Smooth muscle cell (in vitro differentiated cells): ENCODE results near the gene PHKG2. TPM values are rescaled to one million over a fixed set of nuclear protein-coding genes. Genes with fewer than 3 reads are reported as not detected.

Source experiments
- DNase-seq: peaks from one replicate; lab custom pipeline; 2025; ENCODE audit not compliant: unreplicated experiment; lab: John Stamatoyannopoulos, UW
- H2AFZ ChIP-seq: fragments of 200-600 bp; sonication (generic); 2 replicates; pipeline ENCODE4 v1.6.0; 2016; ENCODE audit warnings: antibody characterized with exemption, low read depth, mild to moderate bottlenecking
- H3F3A ChIP-seq: fragments of 200-600 bp; sonication (generic); 2 replicates; pipeline ENCODE4 v1.6.0; 2017; ENCODE audit warnings: antibody characterized with exemption, low read depth
- H3K27ac ChIP-seq: fragments of 200-600 bp; sonication (generic); 2 replicates; pipeline ENCODE4 v1.5.1; 2016; ENCODE audit warnings: low read depth, mild to moderate bottlenecking
- H3K27me3 ChIP-seq: fragments of 200-600 bp; sonication (generic); 2 replicates; pipeline ENCODE4 v1.6.1; 2016; ENCODE audit warnings: low read depth, mild to moderate bottlenecking
- H3K36me3 ChIP-seq: fragments of 200-600 bp; sonication (generic); 2 replicates; pipeline ENCODE4 v1.5.1; 2016; ENCODE audit warnings: low read depth
- H3K4me1 ChIP-seq: fragments of 200-600 bp; sonication (generic); 2 replicates; pipeline ENCODE4 v1.5.1; 2016; ENCODE audit warnings: low read depth
- H3K4me2 ChIP-seq: fragments of 200-600 bp; sonication (generic); 2 replicates; pipeline ENCODE4 v1.6.0; 2016; ENCODE audit warnings: mild to moderate bottlenecking
- H3K4me3 ChIP-seq: fragments of 200-600 bp; sonication (generic); 2 replicates; pipeline ENCODE4 v1.5.1; 2016; ENCODE audit warnings: mild to moderate bottlenecking
- H3K79me2 ChIP-seq: fragments of 200-600 bp; sonication (generic); 2 replicates; pipeline ENCODE4 v1.6.0; 2016; ENCODE audit warnings: low read depth, mild to moderate bottlenecking
- H3K9ac ChIP-seq: fragments of 200-600 bp; sonication (generic); 2 replicates; pipeline ENCODE4 v1.6.0; 2016; ENCODE audit warnings: low read depth
- H3K9me3 ChIP-seq: fragments of 200-600 bp; sonication (generic); replicated peaks from 2 replicates; pipeline ENCODE4 v1.5.1; 2016; ENCODE audit warnings: low read depth
- H4K20me1 ChIP-seq: fragments of 200-600 bp; sonication (generic); 2 replicates; pipeline ENCODE4 v1.6.0; 2016; ENCODE audit warnings: low read depth
- CTCF ChIP-seq: fragments of 200-600 bp; sonication (generic); IDR thresholded peaks from 2 replicates; pipeline ENCODE4 v1.5.1; 2017; ENCODE audit warnings: borderline replicate concordance, mild to moderate bottlenecking, antibody characterized with exemption; ENCODE audit not compliant: insufficient read depth, poor library complexity, severe bottlenecking
- WGBS: methylation state at CpG from one replicate; pipeline ENCODE4 v1.1.7; 2016; ENCODE audit warnings: low lambda C conversion rate; 5-methylcytosine and 5-hydroxymethylcytosine counted together
- polyA plus RNA-seq: library from polyadenylated mRNA; unstranded; fragments of >200 nt; fragmentation: Nextera tagmentation; extraction: Ambion mirVana; gene quantifications from 2 replicates; pipeline ENCODE4 v1.2.1, GENCODE V29; 2016
- total RNA-seq: library from RNA; depleted of rRNA; stranded (reverse); fragments of >200 nt; gene quantifications from 2 replicates; pipeline ENCODE4 v1.2.3, GENCODE V29; 2014

PHKG2 gene
- total and polyA plus RNA-seq, 2 experiments from 2014 or later, result 24.9 to 39.1 TPM

GRCh38 chr16:30741461-30741914 lies 6.7 kb upstream of the PHKG2 start:
- WGBS, result 77% methylated on average over 6 of the region's 6 CpGs
- Histone ChIP-seq H3K9me3 (no peaks in the 10 kb centered on the region), H3K4me1 (peaks cover 4% of the 10 kb centered on the region), H3K9ac (peak overlapping the region; percentile 85), H3K79me2 (no peaks in the 10 kb centered on the region), H3K4me3 (peak overlapping the region; percentile 46), H3K27ac (peak overlapping the region; percentile 97), H3K27me3 (no peaks in the 10 kb centered on the region), H4K20me1 (peaks cover 12% of the 10 kb centered on the region), H3K36me3 (peaks cover 8% of the 10 kb centered on the region), H3F3A (peaks cover 9% of the 10 kb centered on the region), H3K4me2 (peak overlapping the region; percentile 79), H2AFZ (no peak overlapping the region)
- no peak for DNase-seq
- no peak for TF ChIP-seq CTCF

- DNase-seq, result no peak
- H3K4me2 ChIP-seq, result no peak overlapping the region
- H3K4me1 ChIP-seq, result peaks cover 7% of the 10 kb centered on the region
- H3K27ac ChIP-seq, result peak overlapping the region; percentile 8
- TF ChIP-seq CTCF, result no peak
- H3K9ac ChIP-seq, result no peak overlapping the region
- H3K4me3 ChIP-seq, result no peak overlapping the region
- H3F3A ChIP-seq, result peaks cover 12% of the 10 kb centered on the region
- H3K36me3 ChIP-seq, result peaks cover 8% of the 10 kb centered on the region
- H3K79me2 ChIP-seq, result peaks cover 4% of the 10 kb centered on the region
- no peak overlapping the region for H2AFZ ChIP-seq
- H4K20me1 ChIP-seq, result peaks cover 12% of the 10 kb centered on the region
- no peaks in the 10 kb centered on the region for H3K9me3 ChIP-seq
- WGBS, result 97% methylated on average over 11 of the region's 11 CpGs
- H3K27me3 ChIP-seq, result no peaks in the 10 kb centered on the region
Observed at GRCh38 chr16:30743716-30744115, 4.5 kb upstream of the PHKG2 start.

- Histone ChIP-seq H3K9ac (no peak overlapping the region), H3K27ac (no peak overlapping the region), H3K27me3 (no peaks in the 10 kb centered on the region), H3K9me3 (no peaks in the 10 kb centered on the region), H3K4me2 (no peak overlapping the region), H3K79me2 (peaks cover 6% of the 10 kb centered on the region), H2AFZ (no peak overlapping the region), H3K36me3 (peaks cover 8% of the 10 kb centered on the region), H3K4me1 (peaks cover 7% of the 10 kb centered on the region), H3K4me3 (no peak overlapping the region), H4K20me1 (peaks cover 12% of the 10 kb centered on the region), H3F3A (peaks cover 12% of the 10 kb centered on the region)
- 100% methylated on average over 2 of the region's 2 CpGs for WGBS
- no peak for DNase-seq
- no peak for TF ChIP-seq CTCF
Observed at GRCh38 chr16:30744183-30744582, 4.0 kb upstream of the PHKG2 start.

- Histone ChIP-seq H4K20me1 (peaks cover 11% of the 10 kb centered on the region), H3K4me1 (peaks cover 7% of the 10 kb centered on the region), H3K4me2 (no peak overlapping the region), H3F3A (peaks cover 12% of the 10 kb centered on the region), H3K27ac (peak overlapping the region; percentile 18), H3K9me3 (no peaks in the 10 kb centered on the region), H3K27me3 (no peaks in the 10 kb centered on the region), H3K36me3 (peaks cover 8% of the 10 kb centered on the region), H2AFZ (no peak overlapping the region), H3K4me3 (no peak overlapping the region), H3K9ac (no peak overlapping the region), H3K79me2 (peaks cover 14% of the 10 kb centered on the region)
- no peak for DNase-seq
- 93% methylated on average over 2 of the region's 2 CpGs for WGBS
- TF ChIP-seq CTCF, result no peak
Observed at GRCh38 chr16:30745082-30745481, 3.1 kb upstream of the PHKG2 start.
